HG03039 (cell line): Measurements from ENCODE around the gene ARRB2.
"Not testable (repeated sequence)": the region's sequence is repeated elsewhere in the genome, so short reads cannot be mapped to it uniquely, and the experiment has no call there.

Source experiments
- ATAC-seq: cut with Tn5 transposase; IDR thresholded peaks from one replicate; pipeline ENCODE4 v1.9.1; 2021; ENCODE audit warnings: mild to moderate bottlenecking, moderate library complexity; ENCODE audit not compliant: unreplicated experiment

The ARRB2 gene

GRCh38 chr17:4709794-4710692 lies at the start of gene ARRB2:
Gene ARRB2, plus strand, starts transcription at chr17:4710632. Its CDS starts 90 bp downstream, at chr17:4710722.
- peak; percentile 81 for ATAC-seq

GRCh38 chr17:4663711-4664110 lies 46.7 kb upstream of the ARRB2 start:
- no peak for ATAC-seq

GRCh38 chr17:4664230-4664629 lies 46.2 kb upstream of the ARRB2 start:
- ATAC-seq, result no peak

GRCh38 chr17:4665027-4665426 lies 45.4 kb upstream of the ARRB2 start:
- no peak for ATAC-seq

GRCh38 chr17:4666296-4666695 lies 44.1 kb upstream of the ARRB2 start:
- ATAC-seq, result no peak

- ATAC-seq, result no peak
Measured at GRCh38 chr17:4667166-4667565, 43.3 kb upstream of the ARRB2 start.

GRCh38 chr17:4672055-4672630 lies 38.3 kb upstream of the ARRB2 start:
- no peak for ATAC-seq

- no peak for ATAC-seq
Measured at GRCh38 chr17:4672751-4673150, 37.7 kb upstream of the ARRB2 start.

GRCh38 chr17:4673169-4673568 lies 37.3 kb upstream of the ARRB2 start:
- no peak for ATAC-seq

GRCh38 chr17:4673986-4674684 lies 36.3 kb upstream of the ARRB2 start:
- ATAC-seq, result no peak

- no peak for ATAC-seq
Measured at GRCh38 chr17:4674685-4674998, 35.8 kb upstream of the ARRB2 start.

GRCh38 chr17:4675791-4676190 lies 34.6 kb upstream of the ARRB2 start:
- no peak for ATAC-seq

- ATAC-seq, result no peak
Measured at GRCh38 chr17:4676791-4677190, 33.6 kb upstream of the ARRB2 start.

GRCh38 chr17:4678448-4679026 lies 31.9 kb upstream of the ARRB2 start:
- no peak for ATAC-seq

- no peak for ATAC-seq
Measured at GRCh38 chr17:4679658-4680057, 30.8 kb upstream of the ARRB2 start.

- not testable (repeated sequence) for ATAC-seq
Measured at GRCh38 chr17:4683739-4684138, 26.7 kb upstream of the ARRB2 start.

- ATAC-seq, result not testable (repeated sequence)
Measured at GRCh38 chr17:4689872-4690271, 20.6 kb upstream of the ARRB2 start.

- ATAC-seq, result no peak
Measured at GRCh38 chr17:4690745-4691144, 19.7 kb upstream of the ARRB2 start.

GRCh38 chr17:4691686-4692085 lies 18.7 kb upstream of the ARRB2 start:
- ATAC-seq, result no peak

GRCh38 chr17:4693416-4693815 lies 17.0 kb upstream of the ARRB2 start:
- no peak for ATAC-seq

- ATAC-seq, result no peak
Measured at GRCh38 chr17:4696437-4696805, 14.0 kb upstream of the ARRB2 start.
